Esophagus mucosa (tissue), 1 donor: ENCODE measurements around the gene RIT2. TPM values are rescaled to one million over a fixed set of nuclear protein-coding genes. Genes with fewer than 3 reads are reported as not detected.

Source experiments
- ATAC-seq: fragments of 200-7000 bp; cut with Tn5 transposase; one replicate; pipeline ENCODE4 v1.9.1; 2020
- total RNA-seq: library from RNA; stranded (reverse); gene quantifications from one replicate; pipeline ENCODE4 v1.2.4, GENCODE V29; 2023
- donor health status: DM: yes; HTN: yes; CAD: no.

Gene RIT2
- total RNA-seq, 1 donor from 2014 or later, result not detected

- ATAC-seq, result no peak
These were observed 190.4 kb downstream of the RIT2 start for GRCh38 chr18:42925036-42925435.

DNA sequence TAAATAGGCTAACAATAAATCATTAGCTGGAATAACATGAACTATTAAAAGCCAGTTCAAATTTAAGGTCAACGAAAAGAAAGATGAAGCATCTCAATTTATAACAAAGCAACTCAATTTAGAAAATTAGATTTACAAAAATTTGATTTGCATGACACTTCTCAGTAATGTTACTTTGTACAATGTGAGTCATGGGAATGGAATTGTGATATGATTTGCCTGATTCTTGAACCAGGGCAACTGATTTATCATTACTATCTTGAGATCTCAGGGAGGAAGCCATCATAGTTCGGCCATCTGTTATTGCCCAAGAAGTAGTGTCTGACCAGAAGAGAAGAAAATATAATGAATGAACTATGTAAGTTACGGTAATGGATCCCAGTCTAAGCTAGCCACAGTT is 193.1 kb downstream of the RIT2 start:
- ATAC-seq, result no peak

DNA sequence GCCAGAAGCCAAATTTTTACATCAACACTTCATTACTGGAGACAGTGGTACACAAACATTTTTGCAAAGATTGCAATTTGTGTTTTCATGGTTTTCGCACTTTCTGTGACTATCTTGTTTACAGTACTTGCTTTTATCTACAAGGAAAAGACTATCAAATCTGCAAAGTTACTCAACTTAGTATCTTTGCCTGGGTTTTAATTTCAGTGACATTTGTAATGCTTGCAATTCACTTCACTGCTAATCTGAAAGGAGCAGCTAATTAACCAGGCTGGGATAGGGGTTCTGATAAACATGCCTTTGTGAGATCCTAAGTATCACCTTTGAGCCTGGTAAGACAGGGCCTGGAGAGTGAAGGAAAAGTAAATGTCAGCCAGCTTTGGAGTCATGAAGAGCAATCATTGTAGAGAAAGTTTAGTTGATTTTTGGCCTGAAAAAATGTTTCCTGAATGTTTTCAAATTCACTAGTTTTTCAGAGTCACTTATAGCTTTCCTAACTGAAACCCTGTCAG is 194.2 kb downstream of the RIT2 start:
- no peak for ATAC-seq

DNA sequence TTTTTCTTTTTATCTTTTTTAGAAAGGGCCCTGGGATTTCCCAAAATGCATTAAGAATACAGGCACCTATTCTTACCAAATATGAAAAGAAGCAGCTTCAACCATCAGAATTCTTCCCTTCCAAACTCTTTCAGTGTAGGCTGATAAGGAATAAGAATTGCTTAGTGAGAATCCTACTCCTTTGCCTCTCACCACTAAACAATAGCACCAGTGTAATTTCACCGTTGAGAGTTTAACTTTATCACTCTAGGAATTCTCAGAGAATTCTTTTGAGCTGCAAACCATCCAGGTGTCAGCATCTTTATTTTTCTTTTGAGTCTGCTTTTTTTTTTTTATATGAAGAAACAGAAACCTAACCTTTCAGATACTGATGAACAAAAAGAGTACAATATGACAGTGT is 194.9 kb downstream of the RIT2 start:
- ATAC-seq, result no peak

DNA sequence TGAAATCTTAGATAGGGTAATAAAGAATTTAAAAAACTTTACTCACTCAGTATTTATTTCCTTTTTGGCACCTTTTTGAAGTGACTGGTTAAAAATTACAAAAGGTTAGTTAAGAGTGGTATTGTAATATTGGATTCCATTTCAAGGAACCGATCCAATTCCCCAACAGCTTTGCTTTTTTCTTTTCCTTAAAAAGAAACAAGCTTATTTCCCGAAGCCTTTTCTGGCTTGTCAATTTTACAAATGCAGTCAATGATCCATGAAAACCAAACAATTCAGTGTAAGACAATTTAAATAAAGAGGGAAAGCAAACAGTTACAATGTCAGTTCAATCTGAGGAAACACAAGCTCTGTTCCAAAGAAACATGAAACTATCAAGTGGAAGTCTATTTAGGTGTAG is 200.2 kb downstream of the RIT2 start:
- ATAC-seq, result no peak

DNA sequence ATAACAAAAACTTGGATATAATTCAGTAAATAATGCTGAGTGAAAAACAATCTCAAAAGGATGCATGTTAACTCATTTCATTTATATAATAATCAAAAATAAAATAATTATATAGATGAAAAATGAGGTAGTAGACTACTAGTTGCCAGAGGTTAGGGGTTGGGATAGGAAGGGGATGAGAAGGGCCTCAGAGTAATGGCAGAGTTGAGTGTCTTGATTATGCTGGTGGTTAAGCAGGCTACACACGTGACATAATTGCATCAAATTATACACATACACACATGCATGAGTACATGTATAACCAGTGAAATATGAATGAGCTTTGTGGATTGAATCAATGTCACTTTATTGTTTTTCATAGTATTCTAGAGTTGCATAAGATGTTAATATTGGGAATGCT is 201.0 kb downstream of the RIT2 start:
- no peak for ATAC-seq

- ATAC-seq, result no peak
These were observed 206.4 kb downstream of the RIT2 start for GRCh38 chr18:42909095-42909494.

- ATAC-seq, result no peak
These were observed 208.7 kb downstream of the RIT2 start for GRCh38 chr18:42906761-42907160.

- no peak for ATAC-seq
These were observed 214.3 kb downstream of the RIT2 start for GRCh38 chr18:42901161-42901560.

- no peak for ATAC-seq
These were observed 221.5 kb downstream of the RIT2 start for GRCh38 chr18:42893977-42894376.

GRCh38 chr18:42892181-42892580 is 223.3 kb downstream of the RIT2 start:
- no peak for ATAC-seq

GRCh38 chr18:42891705-42892104 is 223.8 kb downstream of the RIT2 start:
- ATAC-seq, result no peak

DNA sequence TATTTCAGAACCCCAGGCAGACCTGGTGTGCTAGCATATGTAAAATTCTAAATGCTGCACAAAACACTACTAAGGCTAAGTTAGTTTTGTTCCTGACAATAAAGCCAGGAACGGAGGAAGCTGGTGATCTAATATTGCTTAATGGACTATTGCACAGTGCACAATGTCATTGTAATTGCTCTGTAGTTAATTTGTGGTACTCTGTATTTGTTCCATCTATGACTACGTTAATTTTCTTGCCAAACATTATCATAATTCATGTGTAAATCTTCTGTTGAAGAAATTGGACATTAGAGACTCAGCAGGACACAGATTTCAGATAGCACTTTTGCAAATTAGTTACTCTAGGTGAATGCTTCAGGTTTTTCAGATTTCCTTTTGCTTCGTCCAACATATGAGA is 232.3 kb downstream of the RIT2 start:
- ATAC-seq, result no peak

DNA sequence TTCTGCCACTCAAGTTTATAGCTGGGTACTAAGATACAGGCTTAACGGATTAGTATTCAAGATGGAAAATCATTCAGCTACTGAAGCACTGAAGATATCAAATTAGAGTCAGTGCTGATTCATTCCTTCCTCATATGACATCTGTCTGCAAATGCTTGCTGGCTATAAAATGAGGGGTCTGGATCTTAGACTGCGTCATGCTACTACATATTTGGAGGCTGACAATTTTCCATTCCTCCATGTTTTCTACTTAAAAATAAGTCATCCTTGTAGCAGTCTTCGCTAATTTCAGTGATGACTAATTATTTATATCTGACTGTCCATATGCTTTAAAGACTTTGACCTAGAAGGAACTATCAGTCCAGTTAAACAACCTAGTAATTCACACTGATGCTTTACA is 233.4 kb downstream of the RIT2 start:
- no peak for ATAC-seq

DNA sequence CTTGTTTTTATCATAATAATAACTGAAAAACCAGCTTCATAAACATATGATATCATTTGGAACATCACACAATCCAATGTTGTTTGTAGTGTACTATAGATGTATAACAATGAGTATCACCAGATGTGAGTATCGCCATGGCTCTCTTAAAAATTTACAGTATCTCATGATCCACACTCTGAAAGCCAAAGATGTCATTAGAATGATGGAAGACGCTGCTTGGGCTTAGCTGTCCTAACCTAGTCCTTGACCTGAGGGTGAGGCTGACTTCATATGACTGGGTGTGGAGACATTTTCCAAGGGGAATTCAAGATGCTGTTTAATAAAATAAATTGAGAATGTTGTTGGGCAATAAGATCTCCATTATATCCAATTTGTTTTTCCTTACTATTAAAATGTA is 242.6 kb downstream of the RIT2 start:
- no peak for ATAC-seq

DNA sequence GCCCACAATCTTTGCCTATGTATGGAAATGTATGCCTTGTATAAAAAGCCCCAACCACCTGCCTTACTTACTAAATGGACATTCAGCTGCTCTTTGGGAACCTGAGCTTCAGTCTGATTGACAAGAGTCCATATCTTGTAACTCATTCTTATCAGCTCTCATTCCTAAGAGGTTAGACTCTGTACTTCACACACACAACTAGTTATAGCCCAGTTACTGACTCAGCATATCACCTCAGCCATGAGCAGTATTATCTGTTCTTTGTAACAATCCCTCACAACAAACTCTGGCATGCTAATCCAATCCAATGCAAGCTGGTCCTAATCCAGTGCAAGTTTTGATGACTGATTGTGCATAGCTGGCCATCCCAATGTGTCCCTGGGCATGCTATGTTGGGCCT is 250.6 kb downstream of the RIT2 start:
- ATAC-seq, result no peak

GRCh38 chr18:42861271-42861670 is 254.2 kb downstream of the RIT2 start:
- no peak for ATAC-seq

DNA sequence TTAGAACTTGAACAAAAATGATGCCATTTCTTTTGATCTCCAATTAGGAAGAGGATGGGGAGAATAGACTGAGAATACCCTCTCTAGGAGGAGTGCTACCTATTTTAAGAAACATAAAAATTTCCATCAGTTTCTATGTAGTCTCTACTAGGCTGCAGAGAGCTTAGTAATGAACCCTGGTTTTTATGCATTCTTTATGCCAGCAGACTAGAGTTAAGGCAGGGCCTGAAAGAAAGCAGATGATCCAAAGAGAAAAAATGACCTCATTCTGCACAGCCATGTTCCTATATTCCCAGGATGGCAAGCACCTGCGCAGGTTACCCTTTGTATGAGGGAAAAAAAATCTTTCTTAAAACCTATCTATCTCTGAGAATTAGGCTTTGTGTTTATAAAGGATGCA is 254.9 kb downstream of the RIT2 start:
- no peak for ATAC-seq

DNA sequence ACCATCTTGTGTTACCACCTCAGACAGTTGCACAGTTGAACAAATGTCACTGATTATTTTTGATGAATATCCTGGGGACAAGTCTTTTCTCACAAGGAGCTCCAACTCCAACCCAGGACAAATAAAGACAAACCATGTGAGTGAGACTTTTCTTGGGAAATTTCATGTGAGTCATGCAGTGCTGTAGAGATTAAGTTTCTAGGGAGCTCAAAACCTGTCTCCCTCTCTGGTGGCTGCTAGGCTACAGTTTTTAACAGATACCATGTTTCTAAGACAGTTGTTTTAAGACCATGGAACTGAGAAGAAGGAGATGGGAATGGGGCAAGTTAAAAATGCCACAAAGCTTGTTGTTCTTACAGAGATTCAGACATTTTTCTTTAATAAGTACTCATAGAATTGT is 255.5 kb downstream of the RIT2 start:
- ATAC-seq, result no peak

DNA sequence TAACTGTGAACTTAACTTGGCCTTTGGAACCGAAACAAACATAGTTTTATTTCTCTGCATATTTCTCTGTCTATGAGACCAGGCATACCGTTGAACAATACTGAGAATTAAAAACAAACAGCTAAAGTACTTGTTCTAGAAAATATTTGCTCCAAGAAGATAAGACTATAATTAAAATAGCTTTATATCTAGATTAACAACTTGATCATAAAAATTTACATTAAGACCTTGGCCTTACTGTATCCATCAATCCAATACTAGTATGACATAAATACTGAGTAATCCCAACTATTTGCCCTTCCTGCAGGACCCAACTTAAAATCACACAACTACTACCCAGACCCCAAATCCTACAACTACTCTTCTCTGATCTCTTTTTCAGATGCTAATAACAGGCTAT is 260.9 kb downstream of the RIT2 start:
- no peak for ATAC-seq

DNA sequence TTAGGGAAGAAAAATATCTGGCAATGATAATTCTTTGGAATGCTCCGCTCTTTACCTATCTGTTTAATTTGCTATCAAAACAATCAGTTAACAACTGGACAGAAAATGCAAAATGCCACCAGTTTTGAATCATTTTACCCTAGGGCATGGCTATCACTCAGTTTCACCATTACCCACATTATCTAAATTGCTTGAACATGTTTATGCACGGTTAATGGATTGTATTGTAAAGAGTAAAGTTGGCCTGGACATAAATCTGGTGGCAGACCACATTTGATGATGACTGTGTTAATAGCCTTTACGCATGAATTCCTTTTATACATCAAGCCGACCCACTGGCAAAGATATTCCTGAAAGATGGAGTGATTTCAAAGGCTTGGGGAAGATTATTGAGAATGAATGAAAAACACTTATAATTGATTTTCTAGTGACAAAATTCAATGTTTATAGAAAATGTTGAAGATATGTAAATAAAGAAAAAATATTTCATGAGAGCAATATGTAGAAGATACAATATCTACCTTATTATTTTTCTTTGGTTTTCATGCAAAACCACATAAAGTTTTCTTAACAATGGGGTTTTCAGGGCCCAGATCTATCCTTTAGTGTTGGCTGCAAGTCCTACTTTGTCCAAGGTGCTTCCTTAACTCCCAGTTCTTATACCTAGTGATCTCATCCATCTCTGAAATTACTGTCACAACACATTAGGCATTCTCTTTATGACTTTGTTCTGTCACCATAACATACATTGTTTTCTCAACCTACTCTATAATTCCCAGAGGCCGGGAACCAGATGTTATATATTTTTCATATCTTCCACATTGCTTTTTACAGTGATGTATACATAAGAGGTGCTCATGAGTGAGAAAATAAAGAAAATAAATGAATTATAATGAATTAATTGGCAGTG is 265.1 kb downstream of the RIT2 start:
- ATAC-seq, result no peak

- no peak for ATAC-seq
These were observed 276.1 kb downstream of the RIT2 start for GRCh38 chr18:42839408-42839807.

DNA sequence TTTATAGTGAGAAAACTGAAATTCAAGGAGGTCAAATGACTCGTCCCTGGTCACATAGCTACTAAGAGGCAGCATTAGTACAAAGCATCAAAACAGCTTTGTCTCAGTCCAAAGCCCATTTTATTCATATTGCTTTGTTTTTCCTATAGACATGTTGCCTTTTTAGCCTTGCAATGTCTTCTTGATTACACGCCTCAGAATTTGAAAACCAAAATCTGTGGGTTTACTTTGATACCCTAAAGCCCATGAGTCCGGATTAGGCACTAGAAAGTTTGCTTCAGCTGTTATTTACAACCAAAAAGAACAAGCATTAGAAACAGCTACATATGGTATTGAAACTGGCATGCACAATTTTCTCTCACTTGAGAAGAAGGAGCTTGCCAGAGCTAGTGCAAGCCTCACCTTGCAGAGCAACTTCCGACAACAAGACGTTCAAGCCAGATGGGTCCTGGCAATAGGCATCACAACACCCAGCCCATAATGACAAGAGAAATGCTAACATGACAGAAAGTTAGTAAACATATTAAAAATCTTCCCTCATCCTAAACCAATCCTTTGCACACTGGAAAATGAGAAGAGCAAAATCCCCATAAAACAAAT is 276.8 kb downstream of the RIT2 start:
- ATAC-seq, result no peak

DNA sequence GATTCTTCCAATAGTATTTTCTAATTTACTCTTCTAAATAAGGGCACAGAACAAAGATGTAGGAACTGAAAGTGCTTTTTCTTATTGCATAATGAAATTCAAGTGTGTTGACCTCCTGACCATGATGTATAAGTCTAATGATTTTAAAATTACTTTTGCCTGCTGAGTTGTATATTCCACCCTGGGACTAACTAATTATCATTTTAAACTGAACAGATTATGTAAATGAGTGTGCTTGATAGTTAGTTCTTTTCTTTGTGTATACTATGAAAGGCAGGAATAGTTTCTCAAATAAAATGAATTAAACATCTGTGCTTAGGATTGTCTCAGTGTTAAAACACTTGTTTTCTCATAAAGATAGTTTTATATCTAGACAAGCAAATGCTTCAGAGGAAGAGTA is 284.5 kb downstream of the RIT2 start:
- no peak for ATAC-seq
